ENCODE results near the gene C7orf33.

The C7orf33 gene

DNA sequence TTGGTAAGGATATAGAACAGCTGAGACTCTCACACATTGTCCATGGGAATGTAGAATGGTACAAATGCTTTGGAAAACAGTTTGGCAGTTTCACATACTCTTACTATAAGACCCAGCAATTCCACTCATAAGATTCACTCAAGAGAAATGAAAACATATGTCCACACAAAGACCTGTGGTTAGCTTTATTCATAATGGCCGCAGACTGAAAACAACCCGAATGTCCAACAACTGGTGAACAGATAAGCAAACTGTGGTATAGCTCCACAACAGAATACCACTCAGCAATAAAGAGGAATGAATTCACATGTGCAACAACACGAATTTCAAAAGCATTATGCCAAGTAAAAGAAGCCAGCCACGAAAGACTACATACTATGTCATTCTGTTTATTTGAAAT is 74.7 kb downstream of the C7orf33 start:
- H3K4me3 ChIP-seq (replicated peaks; ENCODE audit: insufficient read depth, low read length) = no peak overlapping the region
- DNase-seq (ENCODE audit: low read depth in 1 of 2, low spot score in 1 of 2) = no peak

More for the DNA sequence above, 74.7 kb downstream of the C7orf33 start:
- H3K27me3 ChIP-seq (ENCODE audit: insufficient read depth, poor library complexity, severe bottlenecking) = no peaks in the 10 kb centered on the region
- no peak overlapping the region for H3K27ac ChIP-seq (replicated peaks)
- TF ChIP-seq, protein P1, sequence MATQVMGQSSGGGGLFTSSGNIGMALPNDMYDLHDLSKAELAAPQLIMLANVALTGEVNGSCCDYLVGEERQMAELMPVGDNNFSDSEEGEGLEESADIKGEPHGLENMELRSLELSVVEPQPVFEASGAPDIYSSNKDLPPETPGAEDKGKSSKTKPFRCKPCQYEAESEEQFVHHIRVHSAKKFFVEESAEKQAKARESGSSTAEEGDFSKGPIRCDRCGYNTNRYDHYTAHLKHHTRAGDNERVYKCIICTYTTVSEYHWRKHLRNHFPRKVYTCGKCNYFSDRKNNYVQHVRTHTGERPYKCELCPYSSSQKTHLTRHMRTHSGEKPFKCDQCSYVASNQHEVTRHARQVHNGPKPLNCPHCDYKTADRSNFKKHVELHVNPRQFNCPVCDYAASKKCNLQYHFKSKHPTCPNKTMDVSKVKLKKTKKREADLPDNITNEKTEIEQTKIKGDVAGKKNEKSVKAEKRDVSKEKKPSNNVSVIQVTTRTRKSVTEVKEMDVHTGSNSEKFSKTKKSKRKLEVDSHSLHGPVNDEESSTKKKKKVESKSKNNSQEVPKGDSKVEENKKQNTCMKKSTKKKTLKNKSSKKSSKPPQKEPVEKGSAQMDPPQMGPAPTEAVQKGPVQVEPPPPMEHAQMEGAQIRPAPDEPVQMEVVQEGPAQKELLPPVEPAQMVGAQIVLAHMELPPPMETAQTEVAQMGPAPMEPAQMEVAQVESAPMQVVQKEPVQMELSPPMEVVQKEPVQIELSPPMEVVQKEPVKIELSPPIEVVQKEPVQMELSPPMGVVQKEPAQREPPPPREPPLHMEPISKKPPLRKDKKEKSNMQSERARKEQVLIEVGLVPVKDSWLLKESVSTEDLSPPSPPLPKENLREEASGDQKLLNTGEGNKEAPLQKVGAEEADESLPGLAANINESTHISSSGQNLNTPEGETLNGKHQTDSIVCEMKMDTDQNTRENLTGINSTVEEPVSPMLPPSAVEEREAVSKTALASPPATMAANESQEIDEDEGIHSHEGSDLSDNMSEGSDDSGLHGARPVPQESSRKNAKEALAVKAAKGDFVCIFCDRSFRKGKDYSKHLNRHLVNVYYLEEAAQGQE (IDR thresholded peaks at IDR 0.05; ENCODE audit: insufficient replicate concordance, low read depth) = no peak
- TF ChIP-seq GABPA (IDR thresholded peaks at IDR 0.05; ENCODE audit: low read depth) (no peak), SPI1 (IDR thresholded peaks at IDR 0.05; ENCODE audit: borderline replicate concordance, low read depth) (no peak), POLR2AphosphoS5 (IDR thresholded peaks at IDR 0.05; ENCODE audit: low read depth) (no peak)
- TF ChIP-seq, protein P2, sequence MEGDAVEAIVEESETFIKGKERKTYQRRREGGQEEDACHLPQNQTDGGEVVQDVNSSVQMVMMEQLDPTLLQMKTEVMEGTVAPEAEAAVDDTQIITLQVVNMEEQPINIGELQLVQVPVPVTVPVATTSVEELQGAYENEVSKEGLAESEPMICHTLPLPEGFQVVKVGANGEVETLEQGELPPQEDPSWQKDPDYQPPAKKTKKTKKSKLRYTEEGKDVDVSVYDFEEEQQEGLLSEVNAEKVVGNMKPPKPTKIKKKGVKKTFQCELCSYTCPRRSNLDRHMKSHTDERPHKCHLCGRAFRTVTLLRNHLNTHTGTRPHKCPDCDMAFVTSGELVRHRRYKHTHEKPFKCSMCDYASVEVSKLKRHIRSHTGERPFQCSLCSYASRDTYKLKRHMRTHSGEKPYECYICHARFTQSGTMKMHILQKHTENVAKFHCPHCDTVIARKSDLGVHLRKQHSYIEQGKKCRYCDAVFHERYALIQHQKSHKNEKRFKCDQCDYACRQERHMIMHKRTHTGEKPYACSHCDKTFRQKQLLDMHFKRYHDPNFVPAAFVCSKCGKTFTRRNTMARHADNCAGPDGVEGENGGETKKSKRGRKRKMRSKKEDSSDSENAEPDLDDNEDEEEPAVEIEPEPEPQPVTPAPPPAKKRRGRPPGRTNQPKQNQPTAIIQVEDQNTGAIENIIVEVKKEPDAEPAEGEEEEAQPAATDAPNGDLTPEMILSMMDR (IDR thresholded peaks at IDR 0.05; ENCODE audit: insufficient read depth, low read length) = no peak
